Inflammatory macrophage treated with lipopolysaccharide for 1 hour (primary cell): ENCODE data around the gene TMED7.

Experiments
- DNase-seq, 2 donors: peaks; one replicate each; pipeline ENCODE4 v3.0.0-alpha.2; 2020 to 2022

TMED7 gene

GRCh38 chr5:115626445-115626823, 598 bp upstream of the TMED7 start:
- no peak for DNase-seq

GRCh38 chr5:115624994-115625393, 842 bp downstream of the TMED7 start:
- DNase-seq: no peak

DNA sequence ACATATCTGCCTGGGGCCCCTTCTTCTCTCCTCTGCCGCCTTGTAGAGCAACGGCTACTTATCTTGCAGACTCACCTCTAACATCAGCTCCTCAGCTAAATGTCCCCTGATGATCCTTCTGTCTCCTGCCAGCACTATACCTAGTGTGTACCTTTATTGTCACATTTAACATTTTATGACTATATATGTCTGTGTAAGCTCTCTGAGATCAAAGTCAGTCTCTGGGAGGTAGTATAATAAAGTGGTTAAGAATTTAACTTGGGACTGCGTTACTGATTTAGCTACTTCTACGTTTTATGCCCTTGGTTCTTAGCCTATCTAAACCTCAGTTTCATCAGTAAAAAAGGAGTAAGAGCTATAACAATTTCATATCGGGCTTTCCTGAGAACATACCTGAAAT, 2.2 kb downstream of the TMED7 start:
- DNase-seq: no peak

- no peak for DNase-seq
Measured at GRCh38 chr5:115621365-115621900, 4.4 kb downstream of the TMED7 start.

DNA sequence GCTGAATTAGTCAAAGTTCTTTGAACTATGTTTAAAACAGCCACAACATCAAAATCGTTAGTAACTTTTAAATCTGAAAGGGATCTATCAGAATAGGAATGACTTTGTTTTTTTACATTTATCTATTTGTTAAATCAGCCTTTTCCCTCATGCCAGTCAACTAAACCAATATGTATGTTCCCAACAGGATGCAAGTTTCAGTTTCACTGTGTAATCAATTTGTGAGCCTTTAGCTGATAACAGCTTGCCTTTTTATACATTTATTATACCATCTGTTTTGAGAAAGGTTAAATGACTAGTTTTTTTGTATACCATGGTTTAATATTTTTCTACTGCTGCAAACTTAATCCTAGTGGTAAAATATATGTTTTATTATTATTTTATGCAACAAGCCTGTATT, 8.9 kb downstream of the TMED7 start:
- no peak for DNase-seq

DNA sequence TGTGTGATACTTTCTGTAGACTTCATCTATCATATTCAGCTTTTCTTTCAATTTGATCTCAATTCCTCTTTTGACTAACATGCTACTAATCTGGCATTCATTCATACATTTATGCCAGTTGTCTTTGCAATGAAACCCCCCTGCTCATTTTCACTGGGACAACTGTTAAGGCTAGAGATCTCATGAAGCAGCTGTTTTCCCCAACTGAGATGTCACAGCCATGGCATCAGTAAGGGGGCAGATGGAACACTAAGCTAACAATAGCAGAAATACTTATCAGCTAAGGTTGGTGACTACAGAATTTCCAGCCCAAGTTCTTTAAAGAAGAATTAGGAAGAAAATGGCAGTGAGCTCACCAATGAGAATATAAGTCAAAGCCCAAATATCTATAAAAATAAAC, 9.4 kb downstream of the TMED7 start:
- DNase-seq: no peak

DNA sequence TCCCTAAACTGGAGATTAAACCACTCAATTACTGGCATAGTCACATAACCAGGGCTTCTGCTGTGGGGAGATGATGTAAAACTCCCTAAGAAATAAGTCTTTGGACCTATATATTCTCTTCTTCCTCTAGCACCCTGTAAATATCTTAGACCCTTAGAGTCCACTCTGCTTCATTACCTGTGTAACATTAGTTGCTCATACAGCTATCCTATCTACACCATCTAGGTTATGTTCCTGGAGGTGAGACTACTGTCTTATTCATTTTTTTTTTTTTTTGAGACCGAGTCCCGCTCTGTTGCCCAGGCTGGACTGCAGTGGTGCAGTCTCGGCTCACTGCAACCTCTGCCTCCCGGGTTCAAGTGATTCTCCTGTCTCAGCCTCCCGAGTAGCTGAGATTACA, 14.0 kb downstream of the TMED7 start:
- no peak for DNase-seq

GRCh38 chr5:115607935-115608334, 17.9 kb downstream of the TMED7 start:
- DNase-seq: no peak

- DNase-seq: no peak
Measured at GRCh38 chr5:115605436-115605835, 20.4 kb downstream of the TMED7 start.

- no peak for DNase-seq
Measured at GRCh38 chr5:115602591-115603125, 23.2 kb downstream of the TMED7 start.

GRCh38 chr5:115601701-115602590, 23.9 kb downstream of the TMED7 start, which contains the start of gene TICAM2:
Gene TICAM2, minus strand, starts transcription at chr5:115602479. Its CDS starts 21,223 bp downstream, at chr5:115581256.
- DNase-seq: peak; percentile 70 to 78

DNA sequence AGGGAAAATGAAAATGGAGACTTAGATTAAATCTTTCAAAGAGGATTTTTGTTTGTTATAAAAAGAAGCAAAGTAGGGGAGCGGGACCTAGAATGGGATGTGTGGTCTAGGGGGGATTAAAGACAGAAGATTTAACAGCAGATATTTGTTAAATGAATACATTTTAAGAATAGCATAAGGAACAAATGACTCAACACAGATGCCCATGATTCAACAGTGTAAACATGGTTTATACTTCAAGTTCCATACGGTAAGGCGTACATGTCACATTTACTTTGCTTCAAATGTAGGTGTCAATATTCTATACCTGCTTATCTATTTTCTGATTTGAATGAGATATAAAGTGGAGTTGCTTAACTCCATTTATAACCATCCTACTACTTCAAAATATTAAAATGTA, 25.1 kb downstream of the TMED7 start:
- DNase-seq: no peak

DNA sequence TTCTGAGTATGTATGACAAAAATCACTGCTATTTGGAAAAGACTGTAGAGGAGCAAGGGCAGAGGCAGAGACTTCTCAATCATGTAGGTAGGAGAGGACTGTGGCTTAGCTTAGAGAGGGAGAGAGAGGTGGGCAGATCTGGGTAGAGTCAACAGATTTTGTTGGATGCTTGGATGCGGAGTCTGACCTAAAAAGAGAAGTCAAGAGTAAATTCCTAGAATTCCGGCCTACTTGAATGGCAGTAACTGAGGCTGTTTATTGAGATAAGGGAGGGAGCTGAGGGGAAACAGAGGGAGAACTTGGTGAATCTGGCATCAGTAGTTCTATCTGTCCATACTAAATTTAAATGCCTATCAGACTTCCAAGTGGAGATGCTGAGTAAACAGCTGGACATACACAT, 25.9 kb downstream of the TMED7 start:
- DNase-seq: no peak

- DNase-seq: peak; percentile 53 to 73
Measured at GRCh38 chr5:115599502-115599901, 26.3 kb downstream of the TMED7 start.

- DNase-seq: no peak
Measured at GRCh38 chr5:115594128-115595047, 31.4 kb downstream of the TMED7 start.

DNA sequence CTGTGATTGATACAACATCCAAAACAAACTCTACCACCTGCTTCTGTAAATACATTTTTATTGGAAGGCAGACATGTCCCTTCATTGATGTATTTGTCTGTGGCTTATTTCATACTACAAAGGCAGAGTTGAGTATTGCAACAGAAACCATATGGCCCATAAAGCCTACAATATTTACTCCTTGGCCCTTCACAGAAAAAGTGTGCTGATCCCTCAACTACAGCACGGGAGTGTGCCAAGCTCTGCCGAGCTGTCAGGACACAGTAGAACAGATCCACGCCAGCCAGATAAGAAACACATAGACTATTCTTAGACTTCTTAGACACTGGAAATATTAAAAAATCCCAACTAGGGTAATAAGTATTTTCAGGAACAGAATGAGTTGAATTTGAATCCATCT, 36.8 kb downstream of the TMED7 start:
- no peak for DNase-seq

GRCh38 chr5:115588640-115589039, 37.2 kb downstream of the TMED7 start:
- DNase-seq: no peak

GRCh38 chr5:115586525-115587146, 39.2 kb downstream of the TMED7 start:
- DNase-seq: peak; percentile 32 to 49

DNA sequence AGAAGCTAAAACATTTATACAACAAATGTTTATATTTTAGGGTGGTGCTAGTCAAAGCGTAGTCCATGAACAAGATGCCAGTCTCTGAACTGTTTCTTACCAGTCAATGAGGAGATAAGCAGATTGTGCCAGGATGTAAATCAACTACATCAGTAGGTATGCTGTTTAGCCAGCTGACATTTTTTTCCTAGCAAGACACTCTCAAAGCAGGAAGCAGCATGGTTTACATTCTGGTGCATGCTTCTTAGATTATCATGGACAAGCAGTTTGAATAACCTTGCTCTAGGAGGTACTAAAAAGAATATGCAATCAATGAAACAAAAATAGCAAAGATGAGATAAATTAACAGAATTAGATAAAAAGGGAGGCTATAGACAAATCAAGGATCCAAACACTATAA, 40.6 kb downstream of the TMED7 start:
- DNase-seq: no peak

DNA sequence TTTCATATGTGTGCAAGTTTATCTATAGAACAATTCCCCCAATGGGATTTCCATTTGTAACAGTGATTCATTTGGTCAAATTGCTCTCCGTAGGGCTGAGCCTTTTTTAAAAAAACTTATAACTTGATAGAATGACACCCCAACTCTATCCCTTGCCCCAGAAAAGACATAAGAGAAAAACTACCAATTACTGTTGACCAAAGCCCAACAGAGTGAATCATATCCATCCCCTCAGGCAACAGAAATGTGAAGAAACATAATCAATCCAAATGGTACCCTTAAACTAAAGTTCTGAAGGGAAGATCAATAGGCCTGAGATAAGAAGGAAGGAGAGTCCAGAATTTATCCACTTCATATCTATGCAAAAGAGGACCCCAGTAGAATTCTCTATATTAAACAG, 41.3 kb downstream of the TMED7 start:
- no peak for DNase-seq

GRCh38 chr5:115583474-115583873, 42.4 kb downstream of the TMED7 start:
- no peak for DNase-seq

GRCh38 chr5:115580941-115581340, 44.9 kb downstream of the TMED7 start:
- DNase-seq: no peak

- DNase-seq: no peak
Measured at GRCh38 chr5:115579747-115580173, 46.1 kb downstream of the TMED7 start.
